MM.1S (cell line): Measurements from ENCODE around the gene RGS6.

Experiments
- EZH2 ChIP-seq: fragments of 300-600 bp; sonication (generic); optimal IDR thresholded peaks from 2 replicates; pipeline ENCODE3; 2017; ENCODE audit warnings: low read depth, mild to moderate bottlenecking, antibody characterized with exemption, low read length, mixed read lengths
- EZH2phosphoT487 ChIP-seq: fragments of 300-600 bp; sonication (generic); IDR thresholded peaks from 2 replicates; pipeline ENCODE4 v1.6.1; 2018; ENCODE audit warnings: antibody characterized with exemption, low read length
- TF ChIP-seq, protein P1 (sequence below): fragments of 300-600 bp; sonication (generic); IDR thresholded peaks from 2 replicates; pipeline ENCODE4 v1.5.1; 2016; ENCODE audit warnings: antibody characterized with exemption, low read length, mixed read lengths

DNA sequence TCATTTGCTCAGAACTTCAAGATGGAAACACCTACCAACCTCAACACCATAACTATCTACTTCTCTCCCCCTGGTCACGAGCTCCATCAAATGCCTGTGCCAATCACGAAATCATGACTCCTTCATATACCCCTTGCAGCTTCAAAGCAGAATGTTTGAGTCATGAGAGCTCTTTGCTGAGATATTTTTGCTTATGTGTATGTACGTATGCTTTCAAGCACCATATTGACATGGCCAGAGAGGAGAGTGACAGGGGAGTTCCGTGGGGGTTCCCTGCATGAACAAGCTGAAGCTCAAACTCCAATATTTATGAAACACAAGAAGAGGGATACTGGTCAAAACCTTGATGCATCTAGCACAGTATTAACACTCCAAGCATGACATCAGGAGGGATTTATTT lies 587.3 kb downstream of the RGS6 start:
- TF ChIP-seq EZH2, result no peak
- TF ChIP-seq, protein P1, sequence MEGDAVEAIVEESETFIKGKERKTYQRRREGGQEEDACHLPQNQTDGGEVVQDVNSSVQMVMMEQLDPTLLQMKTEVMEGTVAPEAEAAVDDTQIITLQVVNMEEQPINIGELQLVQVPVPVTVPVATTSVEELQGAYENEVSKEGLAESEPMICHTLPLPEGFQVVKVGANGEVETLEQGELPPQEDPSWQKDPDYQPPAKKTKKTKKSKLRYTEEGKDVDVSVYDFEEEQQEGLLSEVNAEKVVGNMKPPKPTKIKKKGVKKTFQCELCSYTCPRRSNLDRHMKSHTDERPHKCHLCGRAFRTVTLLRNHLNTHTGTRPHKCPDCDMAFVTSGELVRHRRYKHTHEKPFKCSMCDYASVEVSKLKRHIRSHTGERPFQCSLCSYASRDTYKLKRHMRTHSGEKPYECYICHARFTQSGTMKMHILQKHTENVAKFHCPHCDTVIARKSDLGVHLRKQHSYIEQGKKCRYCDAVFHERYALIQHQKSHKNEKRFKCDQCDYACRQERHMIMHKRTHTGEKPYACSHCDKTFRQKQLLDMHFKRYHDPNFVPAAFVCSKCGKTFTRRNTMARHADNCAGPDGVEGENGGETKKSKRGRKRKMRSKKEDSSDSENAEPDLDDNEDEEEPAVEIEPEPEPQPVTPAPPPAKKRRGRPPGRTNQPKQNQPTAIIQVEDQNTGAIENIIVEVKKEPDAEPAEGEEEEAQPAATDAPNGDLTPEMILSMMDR, result no peak
- no peak for TF ChIP-seq EZH2phosphoT487
